Measurements from ENCODE around the gene CRNKL1. TPM values are rescaled to one million over a fixed set of nuclear protein-coding genes. Genes with fewer than 3 reads are reported as not detected.

CRNKL1 gene
- total RNA-seq, 2 experiments from 2014 or later = 23.2 to 25.1 TPM

- no peaks in the 10 kb centered on the region for H3K9me3 Mint-ChIP-seq
- H3K27ac Mint-ChIP-seq = no peak overlapping the region
- ATAC-seq (ENCODE audit: low read depth) = no peak
- peaks cover 22% of the 10 kb centered on the region for H3K27me3 Mint-ChIP-seq
- no peak overlapping the region for H3K4me3 Mint-ChIP-seq
- H3K36me3 Mint-ChIP-seq = no peaks in the 10 kb centered on the region
- no peaks in the 10 kb centered on the region for H3K4me1 Mint-ChIP-seq
- no peak for DNase-seq
- POLR2A ChIA-PET = no interaction called here
Observed at GRCh38 chr20:20078041-20078440, 25.8 kb upstream of the CRNKL1 start.

GRCh38 chr20:20076297-20077065, 24.2 kb upstream of the CRNKL1 start:
- H3K9me3 Mint-ChIP-seq = no peaks in the 10 kb centered on the region
- no peak overlapping the region for H3K4me3 Mint-ChIP-seq
- DNase-seq = no peak
- peaks cover 19% of the 10 kb centered on the region for H3K27me3 Mint-ChIP-seq
- no peak overlapping the region for H3K27ac Mint-ChIP-seq
- POLR2A ChIA-PET = no interaction called here
- no peaks in the 10 kb centered on the region for H3K36me3 Mint-ChIP-seq
- H3K4me1 Mint-ChIP-seq = no peaks in the 10 kb centered on the region
- ATAC-seq (ENCODE audit: low read depth) = no peak

GRCh38 chr20:20075032-20075431, 22.8 kb upstream of the CRNKL1 start:
- POLR2A ChIA-PET = no interaction called here
- Mint-ChIP-seq H3K27ac (no peak overlapping the region), H3K36me3 (no peaks in the 10 kb centered on the region), H3K9me3 (no peaks in the 10 kb centered on the region), H3K27me3 (peaks cover 16% of the 10 kb centered on the region), H3K4me3 (no peak overlapping the region), H3K4me1 (no peaks in the 10 kb centered on the region)
- no peak for ATAC-seq (ENCODE audit: low read depth)
- DNase-seq = no peak

DNA sequence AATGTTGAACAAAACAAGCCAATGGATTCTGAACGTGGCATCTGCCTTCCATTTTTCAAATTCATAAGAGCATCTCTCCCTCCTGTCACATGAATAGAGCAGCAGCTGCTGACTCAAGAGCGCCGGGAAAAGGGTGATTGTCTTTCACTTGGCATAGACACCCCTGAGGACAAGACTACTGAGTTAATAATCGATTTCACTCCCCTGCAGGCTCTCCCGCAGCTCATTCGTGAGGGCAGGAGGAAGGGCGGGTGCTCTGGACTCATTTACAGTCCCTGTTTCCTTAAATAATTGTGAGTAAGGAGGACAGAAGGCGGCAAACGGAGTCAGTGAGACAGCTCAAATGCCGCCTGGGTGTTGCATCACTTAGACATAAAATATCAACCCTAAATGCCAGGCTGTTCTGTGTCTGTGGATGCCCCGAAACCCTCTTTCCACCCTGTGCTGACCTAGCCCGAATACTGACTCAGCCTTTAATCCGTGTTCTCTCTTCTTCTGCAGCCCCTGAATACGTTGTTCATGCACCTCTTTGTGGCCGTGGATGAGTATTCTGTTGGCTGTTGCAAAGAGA, 21.6 kb upstream of the CRNKL1 start:
- Mint-ChIP-seq H3K9me3 (no peaks in the 10 kb centered on the region), H3K27me3 (peaks cover 12% of the 10 kb centered on the region), H3K36me3 (no peaks in the 10 kb centered on the region), H3K4me1 (no peaks in the 10 kb centered on the region), H3K4me3 (no peak overlapping the region), H3K27ac (no peak overlapping the region)
- POLR2A ChIA-PET = no interaction called here
- ATAC-seq (ENCODE audit: low read depth) (no peak), DNase-seq (no peak)

DNA sequence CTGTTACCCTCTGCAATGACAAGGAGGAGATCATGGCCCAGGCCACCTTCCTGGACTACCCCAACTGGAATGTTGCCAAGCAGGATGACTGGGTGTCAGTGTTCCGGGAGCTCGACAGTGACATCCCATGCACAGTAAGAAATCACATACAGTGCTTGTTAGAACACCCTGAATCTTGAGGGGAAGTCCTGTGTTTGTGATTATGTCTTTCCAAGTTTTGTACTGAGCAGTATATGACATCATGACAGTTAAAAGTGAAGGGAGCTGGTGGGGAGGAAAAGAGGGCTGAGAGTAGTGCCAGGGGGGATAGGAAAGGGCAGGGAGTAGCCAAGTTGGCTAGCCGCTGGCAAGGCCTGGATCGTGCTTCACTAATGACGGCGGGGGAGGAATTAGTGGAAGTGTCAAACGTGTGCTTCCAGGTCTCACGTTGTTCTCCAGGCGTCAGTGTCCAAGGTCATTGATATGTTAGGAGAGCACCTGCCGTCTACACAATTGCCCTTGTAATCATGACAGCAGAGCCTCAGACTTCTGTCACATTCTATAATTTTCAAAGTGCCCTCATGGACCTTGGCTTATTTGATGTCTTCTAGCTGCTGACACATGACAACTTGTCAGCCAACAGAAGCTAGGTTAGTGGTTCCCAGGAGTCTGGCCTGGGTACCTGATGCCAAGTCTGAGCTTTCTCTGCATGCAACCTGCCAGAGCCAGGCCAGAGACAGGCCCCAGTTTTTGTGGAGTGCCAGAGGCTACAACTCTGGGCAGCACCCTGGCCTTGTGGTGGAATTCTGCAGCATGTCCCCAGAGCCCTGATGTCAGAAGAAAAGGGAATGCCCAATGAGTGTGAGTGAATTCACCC, 18.8 kb upstream of the CRNKL1 start:
- no peak overlapping the region for H3K27ac Mint-ChIP-seq
- H3K27me3 Mint-ChIP-seq = peaks cover 4% of the 10 kb centered on the region
- no peak overlapping the region for H3K4me3 Mint-ChIP-seq
- DNase-seq (no peak), ATAC-seq (ENCODE audit: low read depth) (no peak)
- POLR2A ChIA-PET = no interaction called here
- H3K9me3 Mint-ChIP-seq = no peaks in the 10 kb centered on the region
- no peaks in the 10 kb centered on the region for H3K4me1 Mint-ChIP-seq
- H3K36me3 Mint-ChIP-seq = no peaks in the 10 kb centered on the region

GRCh38 chr20:20065361-20065760, 13.1 kb upstream of the CRNKL1 start:
- Mint-ChIP-seq H3K27me3 (peaks cover 16% of the 10 kb centered on the region), H3K36me3 (no peaks in the 10 kb centered on the region), H3K4me3 (no peak overlapping the region), H3K9me3 (no peaks in the 10 kb centered on the region), H3K4me1 (no peaks in the 10 kb centered on the region), H3K27ac (no peak overlapping the region)
- DNase-seq (no peak), ATAC-seq (ENCODE audit: low read depth) (no peak)
- POLR2A ChIA-PET = no interaction called here

GRCh38 chr20:20063941-20064702, 11.9 kb upstream of the CRNKL1 start:
- POLR2A ChIA-PET = no interaction called here

DNA sequence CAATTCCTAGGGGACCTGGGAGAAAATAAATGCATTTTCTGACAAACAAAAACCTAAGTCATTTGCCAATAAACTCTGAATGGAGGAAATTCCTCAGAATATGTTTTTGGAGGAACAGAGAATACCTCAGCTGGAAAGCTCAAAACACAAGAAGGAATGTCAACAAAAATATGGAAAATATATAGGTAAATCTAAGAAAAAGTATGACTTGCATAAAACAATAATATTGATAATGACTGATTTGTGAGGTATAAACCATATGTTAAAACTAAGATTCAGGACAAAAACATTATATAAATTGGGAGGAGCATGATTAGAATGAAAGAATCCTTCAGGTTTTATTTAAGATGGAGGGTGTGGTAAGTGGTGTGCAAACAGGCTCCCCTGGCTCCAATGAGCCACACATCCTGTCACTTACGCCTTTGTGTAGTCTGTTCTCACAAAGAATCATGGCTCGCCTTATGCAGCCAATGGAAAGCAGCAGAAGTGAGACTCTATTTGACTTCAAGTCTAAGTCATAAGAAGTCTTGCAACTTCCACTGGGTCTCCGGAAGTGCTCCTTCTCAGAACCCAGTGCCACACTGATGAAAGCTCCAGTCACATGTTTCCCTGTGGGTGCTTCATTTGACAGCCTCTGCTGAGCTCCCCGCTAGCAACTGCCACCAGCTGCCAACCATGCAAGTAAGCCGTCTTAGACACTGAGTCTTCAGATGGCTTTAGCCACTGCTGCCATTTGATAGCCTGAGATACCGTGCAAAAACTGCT, 8.2 kb upstream of the CRNKL1 start:
- Mint-ChIP-seq H3K27me3 (peaks cover 23% of the 10 kb centered on the region), H3K4me1 (no peaks in the 10 kb centered on the region), H3K36me3 (no peaks in the 10 kb centered on the region), H3K9me3 (no peaks in the 10 kb centered on the region), H3K4me3 (no peak overlapping the region), H3K27ac (no peak overlapping the region)
- POLR2A ChIA-PET = no interaction called here
- DNase-seq (no peak), ATAC-seq (ENCODE audit: low read depth) (peak; percentile 33)

More at GRCh38 chr20:20063941-20064702, 11.9 kb upstream of the CRNKL1 start:
- Mint-ChIP-seq H3K36me3 (no peaks in the 10 kb centered on the region), H3K4me1 (no peaks in the 10 kb centered on the region), H3K27me3 (peaks cover 23% of the 10 kb centered on the region), H3K4me3 (no peak overlapping the region), H3K9me3 (no peaks in the 10 kb centered on the region), H3K27ac (no peak overlapping the region)
- no peak for DNase-seq
- no peak for ATAC-seq (ENCODE audit: low read depth)

GRCh38 chr20:20051767-20052073, 546 bp downstream of the CRNKL1 start:
- POLR2A ChIA-PET = interaction anchor here (0.9 to 2.4 kb wide), 5 partner anchors 26 to 1914 kb away, joined by 3 to 37 read pairs (median 4); partner anchors contain the start of genes KAT14, NAA20, PET117 and ZNF133
- H3K4me3 Mint-ChIP-seq = peak overlapping the region; percentile 97
- peak; percentile 29 for ATAC-seq (ENCODE audit: low read depth)
- H3K4me1 Mint-ChIP-seq = peaks cover 11% of the 10 kb centered on the region
- H3K27ac Mint-ChIP-seq = peak overlapping the region; percentile 96
- peaks cover 16% of the 10 kb centered on the region for H3K36me3 Mint-ChIP-seq
- no peaks in the 10 kb centered on the region for H3K9me3 Mint-ChIP-seq
- H3K27me3 Mint-ChIP-seq = no peaks in the 10 kb centered on the region
- DNase-seq = no peak

DNA sequence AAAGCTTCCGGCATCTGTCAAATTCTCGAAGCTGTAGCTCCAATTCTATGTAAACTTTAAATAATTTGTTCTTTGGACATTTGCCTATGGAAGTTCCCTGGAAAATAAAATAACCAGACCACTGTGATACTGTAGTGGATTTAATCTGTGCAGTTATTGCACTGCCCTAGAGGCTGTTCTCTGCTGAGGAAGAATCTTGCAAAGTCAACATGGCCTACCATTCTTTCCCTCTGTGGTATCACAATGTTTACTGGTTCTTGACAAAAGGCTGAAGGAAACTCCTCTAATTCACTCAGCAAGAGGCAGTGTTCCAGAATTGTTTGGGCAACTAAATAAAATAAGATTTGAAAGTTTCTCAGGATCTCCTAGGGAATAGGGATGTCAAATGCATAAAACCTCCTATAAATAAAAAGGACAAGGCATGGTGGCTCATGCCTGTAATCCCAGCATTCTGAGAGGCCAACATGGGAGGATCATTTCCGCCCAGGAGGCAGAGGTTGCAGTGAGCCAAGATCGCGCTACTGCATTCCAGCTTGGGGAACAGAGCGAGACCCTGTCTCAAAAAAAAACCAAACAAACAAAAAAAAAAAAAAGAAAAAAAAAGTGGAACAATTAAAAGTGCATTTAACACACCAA, 12.4 kb downstream of the CRNKL1 start:
- H3K9me3 Mint-ChIP-seq = no peaks in the 10 kb centered on the region
- POLR2A ChIA-PET = no interaction called here
- H3K27ac Mint-ChIP-seq = no peak overlapping the region
- no peaks in the 10 kb centered on the region for H3K4me1 Mint-ChIP-seq
- DNase-seq (no peak), ATAC-seq (ENCODE audit: low read depth) (no peak)
- peaks cover 30% of the 10 kb centered on the region for H3K36me3 Mint-ChIP-seq
- H3K27me3 Mint-ChIP-seq = no peaks in the 10 kb centered on the region
- H3K4me3 Mint-ChIP-seq = no peak overlapping the region

GRCh38 chr20:20038586-20038985, 13.7 kb downstream of the CRNKL1 start:
- no peaks in the 10 kb centered on the region for H3K27me3 Mint-ChIP-seq
- no peak overlapping the region for H3K4me3 Mint-ChIP-seq
- H3K27ac Mint-ChIP-seq = no peak overlapping the region
- peaks cover 28% of the 10 kb centered on the region for H3K36me3 Mint-ChIP-seq
- POLR2A ChIA-PET = interaction anchor here (0.6 to 1.2 kb wide), 2 partner anchors 21 to 674 kb away, joined by 3 read pairs; partner anchors contain the start of gene RALGAPA2
- no peaks in the 10 kb centered on the region for H3K4me1 Mint-ChIP-seq
- no peaks in the 10 kb centered on the region for H3K9me3 Mint-ChIP-seq
- no peak for ATAC-seq (ENCODE audit: low read depth)
- no peak for DNase-seq

- ATAC-seq (ENCODE audit: low read depth) = no peak
- H3K4me3 Mint-ChIP-seq = no peak overlapping the region
- H3K36me3 Mint-ChIP-seq = peaks cover 23% of the 10 kb centered on the region
- no peaks in the 10 kb centered on the region for H3K4me1 Mint-ChIP-seq
- no peak for DNase-seq
- no peak overlapping the region for H3K27ac Mint-ChIP-seq
- H3K9me3 Mint-ChIP-seq = no peaks in the 10 kb centered on the region
- H3K27me3 Mint-ChIP-seq = no peaks in the 10 kb centered on the region
- POLR2A ChIA-PET = interaction anchor here (0.6 to 1.2 kb wide), 2 partner anchors 20 to 674 kb away, joined by 3 read pairs; partner anchors contain the start of gene RALGAPA2
Observed at GRCh38 chr20:20037960-20038359, 14.3 kb downstream of the CRNKL1 start.

All from activated naive CD8-positive, alpha-beta T cell treated with anti-CD3 and anti-CD28 coated beads, Interleukin-2, amount 10 ng/mL, durations not matched to agents 7 days and 5 days (primary cell).